Mesendoderm (in vitro differentiated cells): ENCODE results near the gene RNF123. TPM values are rescaled to one million over a fixed set of nuclear protein-coding genes. Genes with fewer than 3 reads are reported as not detected.

Experiments used
- small RNA-seq: library from polyadenylated mRNA; stranded (forward); fragments of <200 nt; extraction: miRNeasy Mini kit (QIAGEN cat#:217004); gene quantifications from one replicate; pipeline ENCODE3, GENCODE V24; 2013; ENCODE audit not compliant: insufficient read depth

Gene RNF123

Small RNA genes within 50 kb of the gene (small RNA-seq; reads per million reads assigned to genes)
- gene AMIGO3 (not detected), gene COX6CP14 (not detected)
